KMS-11 (cell line): ENCODE measurements around the gene ANGEL2.
"Not testable (repeated sequence)": the region's sequence is repeated elsewhere in the genome, so short reads cannot be mapped to it uniquely, and the experiment has no call there.

Experiments used
- H2AFZ ChIP-seq: fragments of 200-600 bp; sonication (generic); 2 replicates; pipeline ENCODE4 v1.6.1; 2016; ENCODE audit warnings: antibody characterized with exemption, mixed run types, low read depth
- H3K27ac ChIP-seq: fragments of 200-600 bp; sonication (generic); 2 replicates; pipeline ENCODE4 v1.6.1; 2016; ENCODE audit warnings: mild to moderate bottlenecking, mixed run types
- H3K27me3 ChIP-seq: fragments of 200-600 bp; sonication (generic); 2 replicates; pipeline ENCODE4 v1.6.1; 2017; ENCODE audit warnings: mild to moderate bottlenecking, low read depth, mixed run types, moderate library complexity; ENCODE audit not compliant: insufficient read depth
- H3K36me3 ChIP-seq: fragments of 200-600 bp; sonication (generic); 2 replicates; pipeline ENCODE4 v1.6.1; 2017; ENCODE audit warnings: mild to moderate bottlenecking, mixed run types; ENCODE audit not compliant: insufficient read depth
- H3K4me1 ChIP-seq: fragments of 200-600 bp; sonication (generic); 2 replicates; pipeline ENCODE4 v1.6.1; 2016; ENCODE audit warnings: mild to moderate bottlenecking, low read depth, mixed run types; ENCODE audit not compliant: poor library complexity, severe bottlenecking
- H3K4me2 ChIP-seq: fragments of 200-600 bp; sonication (generic); 2 replicates; pipeline ENCODE4 v1.7.0; 2016; ENCODE audit warnings: mild to moderate bottlenecking, mixed run types
- H3K4me3 ChIP-seq: fragments of 200-600 bp; sonication (generic); IDR thresholded peaks from 2 replicates; pipeline ENCODE4 v1.6.1; 2017; ENCODE audit warnings: low read depth, low read length, mixed read lengths; ENCODE audit not compliant: insufficient read depth
- H3K79me2 ChIP-seq: fragments of 200-600 bp; sonication (generic); 2 replicates; pipeline ENCODE4 v1.6.1; 2016; ENCODE audit warnings: low read depth, mixed run types; ENCODE audit not compliant: insufficient read depth
- H3K9ac ChIP-seq: fragments of 200-600 bp; sonication (generic); 2 replicates; pipeline ENCODE4 v1.6.1; 2016; ENCODE audit warnings: mild to moderate bottlenecking, mixed run types
- H4K20me1 ChIP-seq: fragments of 200-600 bp; sonication (generic); 2 replicates; pipeline ENCODE4 v1.6.1; 2016; ENCODE audit warnings: mild to moderate bottlenecking, mixed run types; ENCODE audit not compliant: insufficient read depth
- TF ChIP-seq, protein P1 (sequence below): fragments of 200-600 bp; sonication (generic); conservative IDR thresholded peaks from 2 replicates; pipeline ENCODE4 v1.6.1; 2017; ENCODE audit warnings: low read depth, mild to moderate bottlenecking, antibody characterized with exemption, low read length, moderate library complexity, mixed read lengths

The ANGEL2 gene

DNA sequence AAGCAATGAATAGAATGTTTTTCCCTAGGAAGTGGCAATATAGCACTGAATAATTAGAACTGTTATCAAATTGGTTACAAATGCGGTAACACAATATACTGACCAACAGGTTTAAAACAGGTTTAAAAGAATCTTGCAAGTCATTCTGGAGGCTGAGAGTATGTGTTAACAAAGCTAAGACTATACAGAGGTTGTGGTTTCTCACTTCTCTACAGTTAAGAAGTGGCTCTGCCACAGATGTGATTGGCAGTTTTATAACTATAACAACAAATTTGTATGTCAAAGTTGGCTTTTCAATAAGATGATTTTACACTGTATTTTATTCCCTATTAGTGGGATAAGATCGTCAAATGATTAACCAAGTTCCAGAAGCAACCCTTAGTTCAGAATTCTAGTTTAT lies 7.1 kb downstream of the ANGEL2 start:
- Histone ChIP-seq H3K27ac (peak overlapping the region; percentile 41; the same call in 1 of the 2 replicates), H3K4me3 (no peak overlapping the region), H3K79me2 (peaks cover 2% of the 10 kb centered on the region), H3K36me3 (0 out of 2 replicates have a peak, but pooled peaks cover 6% of the 10 kb centered on the region), H3K27me3 (no peaks in the 10 kb centered on the region), H3K4me1 (peaks cover 18% of the 10 kb centered on the region), H3K4me2 (peak overlapping the region; percentile 50), H4K20me1 (no peaks in the 10 kb centered on the region), H2AFZ (no peak overlapping the region), H3K9ac (no peak overlapping the region; the same call in 1 of the 2 replicates)
- TF ChIP-seq, protein P1, sequence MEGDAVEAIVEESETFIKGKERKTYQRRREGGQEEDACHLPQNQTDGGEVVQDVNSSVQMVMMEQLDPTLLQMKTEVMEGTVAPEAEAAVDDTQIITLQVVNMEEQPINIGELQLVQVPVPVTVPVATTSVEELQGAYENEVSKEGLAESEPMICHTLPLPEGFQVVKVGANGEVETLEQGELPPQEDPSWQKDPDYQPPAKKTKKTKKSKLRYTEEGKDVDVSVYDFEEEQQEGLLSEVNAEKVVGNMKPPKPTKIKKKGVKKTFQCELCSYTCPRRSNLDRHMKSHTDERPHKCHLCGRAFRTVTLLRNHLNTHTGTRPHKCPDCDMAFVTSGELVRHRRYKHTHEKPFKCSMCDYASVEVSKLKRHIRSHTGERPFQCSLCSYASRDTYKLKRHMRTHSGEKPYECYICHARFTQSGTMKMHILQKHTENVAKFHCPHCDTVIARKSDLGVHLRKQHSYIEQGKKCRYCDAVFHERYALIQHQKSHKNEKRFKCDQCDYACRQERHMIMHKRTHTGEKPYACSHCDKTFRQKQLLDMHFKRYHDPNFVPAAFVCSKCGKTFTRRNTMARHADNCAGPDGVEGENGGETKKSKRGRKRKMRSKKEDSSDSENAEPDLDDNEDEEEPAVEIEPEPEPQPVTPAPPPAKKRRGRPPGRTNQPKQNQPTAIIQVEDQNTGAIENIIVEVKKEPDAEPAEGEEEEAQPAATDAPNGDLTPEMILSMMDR: no peak

DNA sequence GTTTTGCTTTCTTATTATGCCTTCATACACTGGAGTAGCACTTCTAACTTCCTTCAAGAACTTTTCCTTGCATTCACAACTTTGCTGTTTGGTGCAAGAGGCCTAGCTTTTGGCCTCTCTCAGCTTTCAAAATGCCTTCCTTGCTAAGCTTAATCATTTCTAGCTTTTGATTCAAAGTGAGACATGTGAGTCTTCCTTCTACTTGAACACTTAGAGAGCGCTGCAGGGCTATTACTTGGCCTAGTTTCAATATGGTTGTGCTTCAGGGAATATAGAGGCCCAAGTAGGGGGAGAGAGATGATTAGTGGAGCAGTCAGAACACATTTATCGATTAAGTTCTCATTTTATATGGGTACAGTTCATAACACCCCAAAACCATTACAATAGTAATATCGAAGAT lies 12.4 kb downstream of the ANGEL2 start:
- H4K20me1 ChIP-seq: no peaks in the 10 kb centered on the region
- H3K27ac ChIP-seq: no peak overlapping the region
- H3K9ac ChIP-seq: no peak overlapping the region
- TF ChIP-seq, protein P1: no peak
- no peak overlapping the region for H3K4me2 ChIP-seq
- H3K4me1 ChIP-seq: peaks cover 4% of the 10 kb centered on the region
- no peaks in the 10 kb centered on the region for H3K79me2 ChIP-seq
- no peak overlapping the region for H2AFZ ChIP-seq
- H3K4me3 ChIP-seq: no peak overlapping the region
- no peaks in the 10 kb centered on the region for H3K27me3 ChIP-seq
- no peaks in the 10 kb centered on the region for H3K36me3 ChIP-seq

DNA sequence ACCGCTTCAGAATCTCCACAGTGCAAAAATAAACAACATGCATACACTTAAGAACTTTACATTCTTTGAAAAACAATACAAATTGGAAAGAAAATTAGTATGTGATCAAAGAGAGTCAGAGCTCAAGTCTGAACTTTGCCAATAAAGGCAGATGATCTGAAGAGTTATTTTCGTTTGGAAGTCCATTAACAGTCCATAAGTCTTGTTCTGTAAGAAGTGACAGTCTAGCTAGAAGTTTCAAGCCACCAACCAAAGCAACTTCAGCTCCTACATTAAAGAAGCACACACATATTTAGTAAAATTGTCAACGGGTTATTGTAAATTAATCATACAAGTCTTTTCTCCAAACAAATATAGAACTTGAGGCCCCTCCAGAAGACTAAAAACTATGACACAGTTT lies 20.7 kb downstream of the ANGEL2 start:
- Histone ChIP-seq H3K27ac (no peak overlapping the region), H3K36me3 (no peaks in the 10 kb centered on the region)

DNA sequence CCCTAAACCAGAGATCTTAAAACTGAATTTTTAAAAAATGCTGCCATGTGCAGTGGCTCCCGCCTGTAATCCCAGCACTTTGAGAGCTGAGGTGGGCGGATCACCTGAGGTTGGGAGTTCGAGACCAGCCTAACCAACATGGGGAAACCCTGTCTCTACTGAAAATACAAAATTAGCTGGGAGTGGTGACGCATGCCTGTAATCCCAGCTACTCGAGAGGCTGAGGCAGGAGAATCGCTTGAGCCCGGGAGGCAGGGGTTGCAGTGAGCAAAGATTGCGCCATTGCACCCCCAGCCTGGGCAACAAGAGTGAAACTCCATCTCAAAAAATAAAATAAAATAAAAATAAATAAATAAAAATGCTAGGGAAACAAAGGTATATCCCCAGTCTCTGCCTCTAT lies 21.7 kb downstream of the ANGEL2 start:
- not testable (repeated sequence) for H3K4me3 ChIP-seq, H3K4me2 ChIP-seq, H3K79me2 ChIP-seq, H4K20me1 ChIP-seq, H3K36me3 ChIP-seq, H2AFZ ChIP-seq, H3K9ac ChIP-seq, H3K4me1 ChIP-seq, H3K27ac ChIP-seq, H3K27me3 ChIP-seq

More for the DNA sequence above, 20.7 kb downstream of the ANGEL2 start:
- Histone ChIP-seq H3K27me3 (no peaks in the 10 kb centered on the region), H4K20me1 (no peaks in the 10 kb centered on the region), H3K79me2 (no peaks in the 10 kb centered on the region), H3K4me2 (no peak overlapping the region), H3K4me3 (no peak overlapping the region), H2AFZ (no peak overlapping the region), H3K9ac (no peak overlapping the region), H3K4me1 (peaks cover 8% of the 10 kb centered on the region)
- TF ChIP-seq, protein P1: no peak

DNA sequence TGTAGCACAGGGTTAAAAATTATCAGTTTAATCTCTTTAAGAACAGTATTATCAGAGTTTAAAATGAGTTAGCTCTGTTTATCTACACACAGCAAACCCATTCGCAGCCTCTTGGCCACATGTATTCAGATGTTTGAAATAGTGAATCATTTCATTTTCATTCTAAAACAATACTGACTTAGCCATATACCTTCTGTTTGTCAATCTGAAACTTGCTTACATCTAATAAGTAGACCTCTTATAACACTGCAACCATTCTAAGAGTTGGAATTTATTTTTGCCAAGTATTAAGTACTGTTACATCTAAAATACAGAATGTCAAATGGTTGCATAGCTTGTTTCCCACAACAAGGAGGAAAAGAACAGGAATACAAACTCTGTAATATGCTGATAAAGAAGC lies 25.4 kb downstream of the ANGEL2 start:
- no peaks in the 10 kb centered on the region for H3K79me2 ChIP-seq
- TF ChIP-seq, protein P1: no peak
- no peak overlapping the region for H3K4me2 ChIP-seq
- H3K36me3 ChIP-seq: no peaks in the 10 kb centered on the region
- no peak overlapping the region for H3K9ac ChIP-seq
- H3K27ac ChIP-seq: no peak overlapping the region
- H3K4me3 ChIP-seq: no peak overlapping the region
- H4K20me1 ChIP-seq: no peaks in the 10 kb centered on the region
- peaks cover 3% of the 10 kb centered on the region for H3K4me1 ChIP-seq
- H2AFZ ChIP-seq: no peak overlapping the region
- no peaks in the 10 kb centered on the region for H3K27me3 ChIP-seq
